HCT116 (cell line): ENCODE measurements around the gene EML3.
A peak's percentile ranks its signal among the peaks of the same experiment; 100 is the strongest.

Experiments
- CTCF ChIP-seq, 3 experiments: fragments of 200-600 bp in 1 of 3; sonication (generic) in 1 of 3; IDR thresholded peaks in 2 of 3; conservative IDR thresholded peaks in 1 of 3; 2 replicates each; pipeline ENCODE4 v1.5.1; 2012 to 2017; ENCODE audit warnings: low read depth in 2 of 3, low read length in 2 of 3, antibody characterized with exemption in 1 of 3, borderline replicate concordance in 1 of 3, control low read depth in 1 of 3, mild to moderate bottlenecking in 1 of 3, mixed read lengths in 1 of 3, mixed run types in 1 of 3, moderate library complexity in 1 of 3; ENCODE audit not compliant: insufficient read depth in 1 of 3
- YY1 ChIP-seq: IDR thresholded peaks from 2 replicates; pipeline ENCODE4 v1.6.1; 2011; ENCODE audit warnings: low read length, low read depth, moderate library complexity, mild to moderate bottlenecking; ENCODE audit not compliant: insufficient replicate concordance; ENCODE audit errors: extremely low read depth

GRCh38 chr11:62560566-62561103 lies 51.9 kb downstream of the EML3 start:
- peak in 2 of 3 experiments; percentile 84 to 86; a peak in 4 of 6 replicates for TF ChIP-seq CTCF (IDR thresholded peaks at IDR 0.05 in 2 of 3, conservative IDR thresholded peaks at IDR 0.05 in 1 of 3; ENCODE audit: borderline replicate concordance in 1 of 3, insufficient read depth in 1 of 3, low read depth in 2 of 3, low read length in 2 of 3)
- peak; percentile 30 for TF ChIP-seq YY1
